Dendritic cell treated with granulocyte-macrophage colony-stimulating factor and Interleukin-4, amounts not matched to agents 40 ng/mL and 50 ng/mL, for 4 days (primary cell): ENCODE results near the gene SIPA1L2.

Experiments used
- H3K27ac Mint-ChIP-seq: one replicate; pipeline ENCODE4 v1.8.0; 2022; ENCODE audit warnings: mild to moderate bottlenecking, mixed read lengths
- H3K27me3 Mint-ChIP-seq: one replicate; pipeline ENCODE4 v1.8.0; 2022; ENCODE audit warnings: mild to moderate bottlenecking, mixed read lengths
- H3K36me3 Mint-ChIP-seq: one replicate; pipeline ENCODE4 v1.8.0; 2022; ENCODE audit warnings: low read depth, mixed read lengths
- H3K4me1 Mint-ChIP-seq: one replicate; pipeline ENCODE4 v1.8.0; 2022; ENCODE audit warnings: low read depth, mixed read lengths
- H3K4me3 Mint-ChIP-seq: one replicate; pipeline ENCODE4 v1.8.0; 2022; ENCODE audit warnings: mild to moderate bottlenecking, moderate library complexity, mixed read lengths
- H3K9me3 Mint-ChIP-seq: one replicate; pipeline ENCODE4 v1.8.0; 2022; ENCODE audit warnings: mixed read lengths
- intact Hi-C: fragments of 100-400 bp; cut with micrococcal nuclease; formaldehyde crosslinking; loops from one replicate; pipeline ENCODE4 v1.15.0; 2022

SIPA1L2 gene

GRCh38 chr1:232598133-232598532 is 31.8 kb downstream of the SIPA1L2 start:
- H3K4me1 Mint-ChIP-seq: peaks cover 67% of the 10 kb centered on the region
- H3K4me3 Mint-ChIP-seq: no peak overlapping the region
- H3K36me3 Mint-ChIP-seq: peaks cover 8% of the 10 kb centered on the region
- intact Hi-C loops: no loop called here
- H3K27ac Mint-ChIP-seq: peak overlapping the region; percentile 71
- no peaks in the 10 kb centered on the region for H3K27me3 Mint-ChIP-seq
- no peaks in the 10 kb centered on the region for H3K9me3 Mint-ChIP-seq

- Mint-ChIP-seq H3K36me3 (peaks cover 8% of the 10 kb centered on the region), H3K4me1 (peaks cover 64% of the 10 kb centered on the region), H3K27ac (peak overlapping the region; percentile 71), H3K9me3 (no peaks in the 10 kb centered on the region), H3K4me3 (no peak overlapping the region), H3K27me3 (no peaks in the 10 kb centered on the region)
- intact Hi-C loops: no loop called here
Observed at GRCh38 chr1:232597721-232598120, 32.2 kb downstream of the SIPA1L2 start.

DNA sequence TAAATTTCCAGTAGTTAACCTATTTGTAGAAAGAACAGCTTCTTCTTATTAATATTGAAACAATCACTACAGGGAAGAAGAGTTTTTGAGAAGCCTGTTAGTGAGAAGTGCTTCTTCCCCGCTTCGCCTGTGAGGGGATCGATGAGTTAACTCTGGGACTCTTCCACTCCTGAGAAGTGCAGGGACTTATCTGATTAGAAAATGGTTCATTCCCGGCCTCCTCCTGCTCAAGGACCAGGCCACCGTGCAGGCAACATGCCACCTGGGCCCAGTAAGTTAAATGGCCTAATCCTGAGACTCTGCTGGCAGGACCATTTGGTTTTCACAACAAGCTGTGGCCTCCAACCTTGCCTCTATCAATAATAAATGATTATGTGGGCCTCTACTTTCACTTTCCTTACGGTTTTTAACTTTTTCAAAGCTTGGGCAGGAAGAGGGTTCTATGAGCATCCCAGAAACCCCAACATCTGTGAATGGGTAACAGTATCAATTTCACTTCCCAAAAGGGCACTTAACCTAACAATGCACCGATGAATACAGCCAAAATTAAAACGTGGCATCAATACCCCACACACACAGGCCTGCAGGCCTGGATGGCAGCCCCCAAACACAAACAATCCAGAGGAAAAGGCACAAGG is 33.1 kb downstream of the SIPA1L2 start:
- Mint-ChIP-seq H3K27ac (peak overlapping the region; percentile 71), H3K9me3 (no peaks in the 10 kb centered on the region), H3K27me3 (no peaks in the 10 kb centered on the region), H3K4me1 (peaks cover 64% of the 10 kb centered on the region), H3K4me3 (peak overlapping the region; percentile 9), H3K36me3 (peaks cover 1% of the 10 kb centered on the region)
- intact Hi-C loops: no loop called here

GRCh38 chr1:232594768-232595698 is 34.9 kb downstream of the SIPA1L2 start:
- H3K36me3 Mint-ChIP-seq: no peaks in the 10 kb centered on the region
- no peak overlapping the region for H3K4me3 Mint-ChIP-seq
- peaks cover 73% of the 10 kb centered on the region for H3K4me1 Mint-ChIP-seq
- intact Hi-C loops: no loop called here
- H3K27ac Mint-ChIP-seq: peak overlapping the region; percentile 29
- no peaks in the 10 kb centered on the region for H3K27me3 Mint-ChIP-seq
- H3K9me3 Mint-ChIP-seq: no peaks in the 10 kb centered on the region

GRCh38 chr1:232593717-232594502 is 36.0 kb downstream of the SIPA1L2 start:
- H3K36me3 Mint-ChIP-seq: no peaks in the 10 kb centered on the region
- peaks cover 73% of the 10 kb centered on the region for H3K4me1 Mint-ChIP-seq
- H3K4me3 Mint-ChIP-seq: no peak overlapping the region
- H3K27ac Mint-ChIP-seq: peak overlapping the region; percentile 29
- intact Hi-C loops: no loop called here
- H3K27me3 Mint-ChIP-seq: no peaks in the 10 kb centered on the region
- H3K9me3 Mint-ChIP-seq: no peaks in the 10 kb centered on the region

DNA sequence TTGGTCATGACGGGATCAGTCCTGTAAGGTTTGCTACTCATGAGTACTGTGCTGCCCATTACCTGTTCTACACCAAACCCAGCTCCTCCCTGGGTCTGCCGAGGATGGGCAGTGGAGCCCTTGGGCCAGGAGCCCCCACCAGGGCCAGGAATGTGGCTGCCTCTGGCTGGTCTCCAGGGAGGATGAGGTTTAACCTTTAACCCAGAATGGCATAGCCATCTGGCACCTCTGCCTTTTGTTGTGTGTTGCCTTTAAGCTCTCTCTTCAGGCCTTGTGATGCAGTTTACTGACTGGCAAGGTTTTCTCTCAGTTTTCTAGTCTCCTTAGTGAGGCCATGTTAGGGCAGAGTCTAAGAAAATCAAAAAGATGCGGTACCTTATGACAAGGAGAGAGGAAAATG is 38.6 kb downstream of the SIPA1L2 start:
- intact Hi-C loops: loop anchor here (2.0 kb wide), 1 partner anchor 29 kb away; no protein-coding TSS in a partner anchor
- Mint-ChIP-seq H3K27me3 (no peaks in the 10 kb centered on the region), H3K27ac (peak overlapping the region; percentile 95), H3K36me3 (peaks cover 11% of the 10 kb centered on the region), H3K4me3 (no peak overlapping the region), H3K4me1 (peaks cover 63% of the 10 kb centered on the region), H3K9me3 (peaks cover 12% of the 10 kb centered on the region)

- Mint-ChIP-seq H3K4me1 (peaks cover 59% of the 10 kb centered on the region), H3K36me3 (peaks cover 11% of the 10 kb centered on the region), H3K27me3 (no peaks in the 10 kb centered on the region), H3K9me3 (peaks cover 12% of the 10 kb centered on the region), H3K27ac (peak overlapping the region; percentile 95), H3K4me3 (peak overlapping the region; percentile 24)
- intact Hi-C loops: loop anchor here (2.0 kb wide), 1 partner anchor 30 kb away; no protein-coding TSS in a partner anchor
Observed at GRCh38 chr1:232590744-232591082, 39.2 kb downstream of the SIPA1L2 start.

- peaks cover 12% of the 10 kb centered on the region for H3K9me3 Mint-ChIP-seq
- peaks cover 11% of the 10 kb centered on the region for H3K36me3 Mint-ChIP-seq
- H3K4me1 Mint-ChIP-seq: peaks cover 63% of the 10 kb centered on the region
- peak overlapping the region; percentile 46 for H3K4me3 Mint-ChIP-seq
- peak overlapping the region; percentile 95 for H3K27ac Mint-ChIP-seq
- no peaks in the 10 kb centered on the region for H3K27me3 Mint-ChIP-seq
- intact Hi-C loops: loop anchor here (2.0 kb wide), 1 partner anchor 31 kb away; no protein-coding TSS in a partner anchor
Observed at GRCh38 chr1:232589812-232590743, 39.9 kb downstream of the SIPA1L2 start.

- Mint-ChIP-seq H3K27me3 (no peaks in the 10 kb centered on the region), H3K9me3 (peaks cover 12% of the 10 kb centered on the region), H3K36me3 (peaks cover 11% of the 10 kb centered on the region), H3K4me3 (no peak overlapping the region), H3K4me1 (peaks cover 58% of the 10 kb centered on the region), H3K27ac (peak overlapping the region; percentile 95)
- intact Hi-C loops: no loop called here
Observed at GRCh38 chr1:232589111-232589811, 40.7 kb downstream of the SIPA1L2 start.

DNA sequence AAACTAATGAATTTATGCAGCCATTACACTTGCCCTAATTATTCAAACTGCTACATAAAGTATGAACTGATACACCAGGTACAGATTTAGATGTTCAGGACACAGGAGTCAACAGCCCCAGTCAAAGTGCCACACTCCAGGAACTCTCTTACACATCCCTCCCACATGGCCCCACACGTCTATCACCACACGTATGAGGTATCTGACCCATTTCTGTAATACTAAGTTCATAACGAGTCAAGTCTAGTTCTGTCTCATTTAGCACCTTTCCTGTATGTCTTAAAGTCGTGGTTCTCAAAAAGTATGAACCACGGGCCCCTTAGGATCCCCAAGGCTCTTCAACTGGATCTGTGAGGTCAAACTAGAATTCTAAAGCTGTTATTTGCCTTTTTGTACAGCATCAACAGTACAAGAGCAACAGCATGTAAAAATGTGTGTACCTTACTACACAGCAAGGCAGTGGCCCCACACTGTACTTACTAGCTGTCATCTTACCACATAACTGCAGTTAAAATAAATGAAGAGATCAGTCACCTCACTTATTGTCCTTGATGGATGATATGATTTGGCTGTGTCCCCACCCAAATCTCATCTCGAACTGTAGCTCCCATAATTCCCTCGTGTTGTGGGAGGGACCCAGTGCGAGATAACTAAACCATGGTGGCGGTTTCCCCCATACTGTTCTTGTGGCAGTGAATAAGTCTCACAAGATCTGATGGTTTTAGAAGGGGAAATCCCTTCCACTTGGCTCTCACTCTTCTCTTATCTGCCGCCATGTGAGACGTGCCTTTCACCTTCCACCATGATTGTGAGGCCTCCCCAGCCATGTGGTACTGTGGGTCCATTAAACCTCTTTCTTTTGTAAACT is 42.6 kb downstream of the SIPA1L2 start:
- H3K27me3 Mint-ChIP-seq: no peaks in the 10 kb centered on the region
- H3K4me3 Mint-ChIP-seq: no peak overlapping the region
- H3K9me3 Mint-ChIP-seq: peaks cover 12% of the 10 kb centered on the region
- peaks cover 52% of the 10 kb centered on the region for H3K4me1 Mint-ChIP-seq
- intact Hi-C loops: no loop called here
- H3K27ac Mint-ChIP-seq: peak overlapping the region; percentile 95
- peaks cover 11% of the 10 kb centered on the region for H3K36me3 Mint-ChIP-seq

DNA sequence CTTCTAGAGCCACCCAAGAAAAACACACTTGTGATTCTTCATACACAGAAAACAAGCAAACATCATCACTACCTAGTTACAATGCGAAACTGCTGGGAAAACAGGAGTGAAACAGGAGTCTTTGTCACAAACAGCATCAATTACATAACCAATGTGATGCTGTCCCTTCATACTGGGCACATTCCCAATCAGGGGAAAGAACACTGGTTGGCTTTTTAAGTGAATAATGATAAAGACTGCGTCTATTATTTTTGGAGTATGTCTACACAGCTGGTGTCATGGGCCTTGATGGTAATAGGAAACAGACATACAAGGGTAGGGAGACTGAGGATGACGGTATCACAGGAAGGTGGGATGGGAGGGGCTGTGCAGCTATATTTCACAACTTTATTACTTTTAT is 43.3 kb downstream of the SIPA1L2 start:
- H3K9me3 Mint-ChIP-seq: peaks cover 12% of the 10 kb centered on the region
- no peak overlapping the region for H3K27ac Mint-ChIP-seq
- peaks cover 11% of the 10 kb centered on the region for H3K36me3 Mint-ChIP-seq
- peaks cover 46% of the 10 kb centered on the region for H3K4me1 Mint-ChIP-seq
- H3K4me3 Mint-ChIP-seq: no peak overlapping the region
- intact Hi-C loops: no loop called here
- H3K27me3 Mint-ChIP-seq: no peaks in the 10 kb centered on the region

GRCh38 chr1:232585486-232585885 is 44.4 kb downstream of the SIPA1L2 start:
- no peak overlapping the region for H3K4me3 Mint-ChIP-seq

More at GRCh38 chr1:232585486-232585885, 44.4 kb downstream of the SIPA1L2 start:
- Mint-ChIP-seq H3K27ac (no peak overlapping the region), H3K9me3 (peaks cover 12% of the 10 kb centered on the region), H3K27me3 (no peaks in the 10 kb centered on the region), H3K4me1 (peaks cover 34% of the 10 kb centered on the region), H3K36me3 (peaks cover 11% of the 10 kb centered on the region)
- intact Hi-C loops: no loop called here
